GM21529 (cell line): ENCODE data around the gene CHAF1A.
A peak's percentile ranks its signal among the peaks of the same experiment; 100 is the strongest.

Experiments
- ATAC-seq: cut with Tn5 transposase; IDR thresholded peaks from one replicate; pipeline ENCODE4 v1.9.1; 2021; ENCODE audit not compliant: unreplicated experiment

CHAF1A gene

GRCh38 chr19:4402171-4403004 is at the start of gene CHAF1A:
Gene CHAF1A, plus strand, starts transcription at chr19:4402640. Its CDS starts 123 bp downstream, at chr19:4402763.
- peak; percentile 78 for ATAC-seq

- ATAC-seq, result no peak
Observed at GRCh38 chr19:4352701-4353121, 49.7 kb upstream of the CHAF1A start.

- ATAC-seq, result no peak
Observed at GRCh38 chr19:4354282-4354681, 48.2 kb upstream of the CHAF1A start.

- ATAC-seq, result no peak
Observed at GRCh38 chr19:4354897-4355296, 47.5 kb upstream of the CHAF1A start.

GRCh38 chr19:4357095-4357797 is 45.2 kb upstream of the CHAF1A start:
- no peak for ATAC-seq

GRCh38 chr19:4357921-4358326 is 44.5 kb upstream of the CHAF1A start:
- no peak for ATAC-seq

- no peak for ATAC-seq
Observed at GRCh38 chr19:4358709-4359626, 43.5 kb upstream of the CHAF1A start.

GRCh38 chr19:4359627-4360000 is 42.8 kb upstream of the CHAF1A start:
- no peak for ATAC-seq

- ATAC-seq, result no peak
Observed at GRCh38 chr19:4360081-4360569, 42.3 kb upstream of the CHAF1A start.

- no peak for ATAC-seq
Observed at GRCh38 chr19:4360641-4361151, 41.7 kb upstream of the CHAF1A start.

GRCh38 chr19:4361152-4362046 is 41.0 kb upstream of the CHAF1A start:
- no peak for ATAC-seq

- ATAC-seq, result no peak
Observed at GRCh38 chr19:4362101-4362828, 40.2 kb upstream of the CHAF1A start.

GRCh38 chr19:4362831-4363545 is 39.5 kb upstream of the CHAF1A start:
- no peak for ATAC-seq

GRCh38 chr19:4363571-4364304 is 38.7 kb upstream of the CHAF1A start:
- no peak for ATAC-seq

GRCh38 chr19:4365341-4365740 is 37.1 kb upstream of the CHAF1A start:
- no peak for ATAC-seq

GRCh38 chr19:4365791-4366665 is 36.4 kb upstream of the CHAF1A start:
- ATAC-seq, result no peak
